Measurements from ENCODE around the gene FNIP2.

Gene FNIP2

GRCh38 chr4:158775091-158775651, 6.3 kb downstream of the FNIP2 start:
- H3K27me3 ChIP-seq (ENCODE audit: insufficient read depth, low read length, poor library complexity): no peaks in the 10 kb centered on the region
- no peak overlapping the region for H3K27ac ChIP-seq (ENCODE audit: low read length)
- H3K4me1 ChIP-seq (ENCODE audit: insufficient read depth, low read length): no peaks in the 10 kb centered on the region
- DNase-seq (no peak), ATAC-seq (ENCODE audit: insufficient read depth, low read depth) (no peak)
- H3K9ac ChIP-seq (ENCODE audit: low read depth, low read length): no peak overlapping the region
- no peaks in the 10 kb centered on the region for H4K20me1 ChIP-seq (ENCODE audit: insufficient read depth, low read length)
- H3K36me3 ChIP-seq (ENCODE audit: insufficient read depth, low read length): no peaks in the 10 kb centered on the region
- no peak for TF ChIP-seq CTCF (IDR thresholded peaks at IDR 0.05; ENCODE audit: borderline replicate concordance, extremely low read depth, low read length, poor library complexity, severe bottlenecking)
- no peak for TF ChIP-seq EZH2 (IDR thresholded peaks at IDR 0.05; ENCODE audit: borderline replicate concordance, low read depth, low read length, severe bottlenecking)
- no peaks in the 10 kb centered on the region for H3K9me3 ChIP-seq (ENCODE audit: insufficient read depth, low read length, severe bottlenecking)
- no peak overlapping the region for H2AFZ ChIP-seq (ENCODE audit: low read depth, low read length)
- no peaks in the 10 kb centered on the region for H3K79me2 ChIP-seq (ENCODE audit: insufficient read depth, low read length)
- no peak overlapping the region for H3K4me3 ChIP-seq (ENCODE audit: low read depth in 1 of 2, low read length in 2 of 2)
- H3K4me2 ChIP-seq (ENCODE audit: insufficient read depth, low read length): no peak overlapping the region

GRCh38 chr4:158776106-158776505, 7.3 kb downstream of the FNIP2 start:
- H3K27ac ChIP-seq (ENCODE audit: low read length): no peak overlapping the region
- H3K4me2 ChIP-seq (ENCODE audit: insufficient read depth, low read length): no peak overlapping the region
- H3K9me3 ChIP-seq (ENCODE audit: insufficient read depth, low read length, severe bottlenecking): no peaks in the 10 kb centered on the region
- H3K4me1 ChIP-seq (ENCODE audit: insufficient read depth, low read length): no peaks in the 10 kb centered on the region
- no peak overlapping the region for H2AFZ ChIP-seq (ENCODE audit: low read depth, low read length)
- H3K79me2 ChIP-seq (ENCODE audit: insufficient read depth, low read length): no peaks in the 10 kb centered on the region
- no peak overlapping the region for H3K4me3 ChIP-seq (ENCODE audit: low read depth in 1 of 2, low read length in 2 of 2)
- H4K20me1 ChIP-seq (ENCODE audit: insufficient read depth, low read length): no peaks in the 10 kb centered on the region
- DNase-seq: no peak
- no peak overlapping the region for H3K9ac ChIP-seq (ENCODE audit: low read depth, low read length)
- no peaks in the 10 kb centered on the region for H3K27me3 ChIP-seq (ENCODE audit: insufficient read depth, low read length, poor library complexity)
- H3K36me3 ChIP-seq (ENCODE audit: insufficient read depth, low read length): no peaks in the 10 kb centered on the region
- no peak for ATAC-seq (ENCODE audit: insufficient read depth, low read depth)
- TF ChIP-seq EZH2 (IDR thresholded peaks at IDR 0.05; ENCODE audit: borderline replicate concordance, low read depth, low read length, severe bottlenecking) (no peak), CTCF (IDR thresholded peaks at IDR 0.05; ENCODE audit: borderline replicate concordance, extremely low read depth, low read length, poor library complexity, severe bottlenecking) (no peak)

GRCh38 chr4:158777423-158778155, 8.8 kb downstream of the FNIP2 start:
- ATAC-seq (ENCODE audit: insufficient read depth, low read depth) (no peak), DNase-seq (no peak)
- H3K36me3 ChIP-seq (ENCODE audit: insufficient read depth, low read length): no peaks in the 10 kb centered on the region
- no peak overlapping the region for H2AFZ ChIP-seq (ENCODE audit: low read depth, low read length)
- no peak overlapping the region for H3K4me3 ChIP-seq (ENCODE audit: low read depth in 1 of 2, low read length in 2 of 2)
- no peaks in the 10 kb centered on the region for H3K27me3 ChIP-seq (ENCODE audit: insufficient read depth, low read length, poor library complexity)
- no peaks in the 10 kb centered on the region for H3K79me2 ChIP-seq (ENCODE audit: insufficient read depth, low read length)
- H3K9me3 ChIP-seq (ENCODE audit: insufficient read depth, low read length, severe bottlenecking): no peaks in the 10 kb centered on the region
- no peak overlapping the region for H3K9ac ChIP-seq (ENCODE audit: low read depth, low read length)
- no peak overlapping the region for H3K27ac ChIP-seq (ENCODE audit: low read length)
- no peak overlapping the region for H3K4me2 ChIP-seq (ENCODE audit: insufficient read depth, low read length)
- no peaks in the 10 kb centered on the region for H4K20me1 ChIP-seq (ENCODE audit: insufficient read depth, low read length)
- no peaks in the 10 kb centered on the region for H3K4me1 ChIP-seq (ENCODE audit: insufficient read depth, low read length)
- TF ChIP-seq CTCF (IDR thresholded peaks at IDR 0.05; ENCODE audit: borderline replicate concordance, extremely low read depth, low read length, poor library complexity, severe bottlenecking): no peak
- TF ChIP-seq EZH2 (IDR thresholded peaks at IDR 0.05; ENCODE audit: borderline replicate concordance, low read depth, low read length, severe bottlenecking): no peak
